Colonic mucosa (tissue), 4 donors: Measurements from ENCODE around the gene RIMS3. TPM values are rescaled to one million over a fixed set of nuclear protein-coding genes. Genes with fewer than 3 reads are reported as not detected.

Experiments used
- DNase-seq: peaks from one replicate; pipeline ENCODE4 v3.0.0-alpha.2; 2020
- H3K27ac ChIP-seq: fragments of 200-600 bp; one replicate; pipeline ENCODE4 v1.8.0; 2021
- H3K27me3 ChIP-seq: fragments of 200-600 bp; one replicate; pipeline ENCODE4 v1.8.0; 2021
- H3K36me3 ChIP-seq: fragments of 200-600 bp; one replicate; pipeline ENCODE4 v1.8.0; 2021
- H3K4me1 ChIP-seq: fragments of 200-600 bp; one replicate; pipeline ENCODE4 v1.8.0; 2021; ENCODE audit warnings: mild to moderate bottlenecking
- H3K4me3 ChIP-seq: fragments of 200-600 bp; one replicate; pipeline ENCODE4 v1.8.0; 2021
- H3K9ac ChIP-seq, 2 donors: one replicate each; pipeline ENCODE4 v1.7.0; 2013; ENCODE audit warnings: control low read depth in 2 of 2, low read depth in 2 of 2, low read length in 2 of 2
- H3K9me3 ChIP-seq: fragments of 200-600 bp; one replicate; pipeline ENCODE4 v1.8.0; 2021
- CTCF ChIP-seq: fragments of 200-600 bp; IDR thresholded peaks from one replicate; pipeline ENCODE4 v1.8.0; 2022; ENCODE audit warnings: antibody characterized with exemption, mild to moderate bottlenecking
- intact Hi-C: fragments of 100-400 bp; cut with DNase I; formaldehyde crosslinking; loops from one replicate; pipeline ENCODE4 v1.14.1; 2022
- total RNA-seq, 2 donors: library from RNA; stranded (reverse); fragmentation: NEBNext Ultra II Directional in 1 of 2; extraction: Animal tissue kit (Norgen Biotek cat#: 25700) in 1 of 2; gene quantifications; one replicate each; pipeline ENCODE4 v1.2.1, GENCODE V29; 2021
- donor health status: healthy.
- donor health status: DM: no; HTN: no; CAD: no.
- donor health status: DM: no; HTN: no; CAD: no.

RIMS3 gene
- total RNA-seq, 2 donors from 2014 or later, result 7.0 to 9.5 TPM

DNA sequence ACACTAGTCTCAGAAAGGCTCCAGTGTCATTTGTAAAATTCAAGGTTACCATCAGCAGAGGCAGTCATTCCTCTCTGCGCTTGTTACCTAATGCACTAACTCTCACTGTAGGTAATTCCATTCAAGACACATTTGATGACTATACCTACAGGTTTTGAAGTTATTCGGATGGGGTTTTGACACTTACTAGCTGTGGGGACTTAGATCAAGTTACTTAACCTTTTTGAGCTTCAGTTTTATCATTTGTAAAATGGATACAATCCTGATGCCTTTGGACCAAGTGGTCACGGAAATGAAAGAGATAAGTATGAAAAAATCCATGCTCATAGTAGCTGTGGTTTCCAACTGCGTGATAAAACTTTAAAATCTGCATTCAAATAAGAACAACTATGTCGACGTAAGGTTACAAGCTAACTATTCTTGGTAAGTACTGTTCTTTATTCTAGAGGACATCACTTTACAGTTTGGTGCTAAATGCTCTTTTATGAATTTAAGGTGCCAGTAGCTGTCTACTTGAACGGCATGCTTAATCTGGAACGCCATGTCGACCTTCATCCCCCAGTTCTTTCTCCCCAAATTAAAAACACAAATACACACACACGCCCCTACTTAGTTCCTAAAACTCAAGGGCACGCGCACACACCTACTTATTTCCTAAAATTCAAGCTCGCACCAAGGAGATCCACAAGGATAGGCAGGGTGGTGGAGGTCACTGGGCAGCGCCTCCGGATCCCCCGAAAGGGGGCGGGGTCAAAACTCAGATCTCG lies 25.5 kb upstream of the RIMS3 start:
- Histone ChIP-seq H3K4me1 (peaks cover 8% of the 10 kb centered on the region), H3K36me3 (no peaks in the 10 kb centered on the region), H3K27me3 (no peaks in the 10 kb centered on the region), H3K27ac (peak overlapping the region; percentile 95), H3K4me3 (peak overlapping the region; percentile 70), H3K9me3 (no peaks in the 10 kb centered on the region), H3K9ac (peak overlapping the region; percentile 36 to 96)
- DNase-seq, result no peak
- TF ChIP-seq CTCF, result no peak
- intact Hi-C loops, result no loop called here

- H3K27me3 ChIP-seq, result no peaks in the 10 kb centered on the region
- no peak overlapping the region for H3K9ac ChIP-seq
- intact Hi-C loops, result no loop called here
- H3K4me3 ChIP-seq, result no peak overlapping the region
- H3K4me1 ChIP-seq, result peaks cover 8% of the 10 kb centered on the region
- no peaks in the 10 kb centered on the region for H3K36me3 ChIP-seq
- TF ChIP-seq CTCF, result no peak
- no peak for DNase-seq
- H3K9me3 ChIP-seq, result no peaks in the 10 kb centered on the region
- H3K27ac ChIP-seq, result no peak overlapping the region
Measured at GRCh38 chr1:40689737-40690136, 24.3 kb upstream of the RIMS3 start.

DNA sequence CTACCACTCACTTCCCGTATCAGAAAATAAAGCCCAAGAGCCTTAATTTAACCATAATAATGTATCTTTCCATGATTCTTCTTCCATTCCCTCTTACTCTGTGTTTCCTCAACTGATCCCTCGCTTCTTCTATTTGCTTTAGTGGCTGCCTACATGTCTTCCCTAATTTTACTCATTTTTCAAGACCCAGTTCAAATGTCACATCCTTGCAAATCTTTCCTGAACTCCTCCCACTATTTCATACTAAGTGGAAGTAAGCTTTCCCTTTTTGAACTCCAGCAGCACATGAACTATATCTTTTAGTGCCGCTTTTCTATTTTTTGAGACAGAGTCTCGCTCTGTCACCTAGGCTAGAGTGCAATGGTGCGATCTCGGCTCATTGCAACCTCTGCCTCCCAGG lies 22.2 kb upstream of the RIMS3 start:
- Histone ChIP-seq H3K27ac (no peak overlapping the region), H3K9ac (no peak overlapping the region), H3K4me1 (no peaks in the 10 kb centered on the region), H3K27me3 (no peaks in the 10 kb centered on the region), H3K4me3 (no peak overlapping the region), H3K36me3 (no peaks in the 10 kb centered on the region), H3K9me3 (no peaks in the 10 kb centered on the region)
- DNase-seq, result no peak
- intact Hi-C loops, result no loop called here
- TF ChIP-seq CTCF, result no peak

DNA sequence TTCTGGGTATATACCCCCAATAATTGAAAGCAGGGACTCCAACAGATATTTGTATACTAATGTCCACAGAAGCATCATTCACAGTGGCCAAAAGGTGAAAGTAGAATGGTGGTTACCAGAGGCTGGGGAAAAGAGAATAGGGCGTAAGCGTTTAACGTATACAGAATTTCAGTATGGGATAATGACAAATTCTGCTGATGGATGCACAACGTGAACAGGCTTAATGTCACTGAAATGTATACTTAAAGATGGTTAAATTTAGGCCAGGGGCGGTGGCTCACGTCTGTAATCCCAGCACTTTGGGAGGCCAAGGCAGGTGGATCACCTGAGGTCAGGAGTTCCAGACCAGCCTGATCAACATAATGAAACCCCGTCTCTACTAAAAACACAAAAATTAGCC lies 21.6 kb upstream of the RIMS3 start:
- DNase-seq, result no peak
- intact Hi-C loops, result no loop called here
- H3K27ac ChIP-seq, result no peak overlapping the region
- no peak overlapping the region for H3K9ac ChIP-seq
- no peaks in the 10 kb centered on the region for H3K4me1 ChIP-seq
- no peak for TF ChIP-seq CTCF
- no peaks in the 10 kb centered on the region for H3K27me3 ChIP-seq
- no peaks in the 10 kb centered on the region for H3K9me3 ChIP-seq
- no peak overlapping the region for H3K4me3 ChIP-seq
- H3K36me3 ChIP-seq, result no peaks in the 10 kb centered on the region

GRCh38 chr1:40684669-40685068 lies 19.2 kb upstream of the RIMS3 start:
- Histone ChIP-seq H3K9me3 (no peaks in the 10 kb centered on the region), H3K4me1 (no peaks in the 10 kb centered on the region), H3K4me3 (no peak overlapping the region), H3K36me3 (no peaks in the 10 kb centered on the region), H3K9ac (no peak overlapping the region), H3K27me3 (no peaks in the 10 kb centered on the region), H3K27ac (no peak overlapping the region)
- intact Hi-C loops, result no loop called here
- no peak for TF ChIP-seq CTCF
- no peak for DNase-seq
